IPS DF 19.7 (cell line): Measurements from ENCODE around the gene TXK.

Experiments
- DNase-seq: peaks from one replicate; pipeline ENCODE4 v3.0.0-alpha.2; 2013; ENCODE audit warnings: low read depth, low spot score

Gene TXK

GRCh38 chr4:48051078-48051477, 83.0 kb downstream of the TXK start:
- no peak for DNase-seq

DNA sequence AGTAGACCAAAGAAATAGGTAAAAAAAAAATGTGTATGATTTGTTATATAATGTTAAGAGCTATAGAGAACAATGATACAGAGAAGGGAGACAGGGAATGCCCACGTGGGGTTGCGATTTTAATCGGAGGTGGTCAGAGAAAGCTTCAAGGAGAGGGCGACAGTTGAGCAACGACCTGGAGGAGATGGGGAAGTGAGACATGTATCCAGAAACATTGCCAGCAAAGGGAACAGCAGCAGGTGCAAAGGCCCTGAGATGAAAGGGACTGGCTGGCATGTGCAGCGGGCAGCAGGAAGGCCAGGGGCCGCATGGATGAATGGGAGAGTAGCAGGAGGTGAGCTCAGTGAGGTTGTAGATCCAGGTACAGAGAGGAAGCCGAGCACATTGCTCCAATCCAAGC, 84.6 kb downstream of the TXK start:
- no peak for DNase-seq

DNA sequence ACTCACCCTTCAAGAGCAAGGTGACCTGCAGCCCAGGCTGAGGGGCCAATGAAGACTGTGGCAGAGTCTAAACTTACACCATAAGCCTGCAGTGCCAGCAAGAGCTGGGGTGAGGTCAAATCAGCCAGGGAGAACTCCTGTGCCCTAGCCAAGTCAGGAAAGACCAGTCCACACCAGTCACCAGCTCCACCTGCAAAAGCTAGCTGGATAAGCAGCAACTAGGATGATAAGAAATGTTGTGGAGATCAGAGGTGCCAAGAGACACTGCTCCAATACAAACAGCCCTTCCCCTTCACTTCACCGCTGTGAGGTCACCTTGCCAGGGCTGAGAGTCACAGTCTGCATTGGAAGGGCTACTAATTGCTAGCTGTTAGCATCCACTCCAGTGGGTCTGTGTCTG, 86.2 kb downstream of the TXK start:
- DNase-seq, result no peak

GRCh38 chr4:48047421-48047844, 86.6 kb downstream of the TXK start:
- DNase-seq, result no peak

- DNase-seq, result no peak
These were observed 88.0 kb downstream of the TXK start for GRCh38 chr4:48046059-48046458.

DNA sequence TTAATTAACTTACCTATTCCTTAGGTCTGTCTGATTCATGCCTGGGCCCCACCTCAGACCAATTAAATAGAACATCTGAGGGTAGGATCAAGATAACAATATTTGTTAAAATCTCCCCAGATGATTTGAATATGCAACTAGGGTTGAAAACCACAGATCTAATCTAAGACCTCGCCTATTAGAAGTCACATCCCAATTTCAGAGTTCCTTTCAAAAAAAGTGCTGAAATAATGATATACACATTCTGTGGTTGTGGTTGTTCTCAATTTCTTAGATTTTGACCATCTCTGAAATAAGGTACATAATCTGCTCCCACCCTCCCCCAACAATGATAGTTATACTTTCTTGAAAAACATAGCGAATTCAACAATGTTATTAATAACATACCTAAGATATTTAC, 89.8 kb downstream of the TXK start:
- DNase-seq, result no peak

GRCh38 chr4:48043504-48043903, 90.5 kb downstream of the TXK start:
- no peak for DNase-seq

DNA sequence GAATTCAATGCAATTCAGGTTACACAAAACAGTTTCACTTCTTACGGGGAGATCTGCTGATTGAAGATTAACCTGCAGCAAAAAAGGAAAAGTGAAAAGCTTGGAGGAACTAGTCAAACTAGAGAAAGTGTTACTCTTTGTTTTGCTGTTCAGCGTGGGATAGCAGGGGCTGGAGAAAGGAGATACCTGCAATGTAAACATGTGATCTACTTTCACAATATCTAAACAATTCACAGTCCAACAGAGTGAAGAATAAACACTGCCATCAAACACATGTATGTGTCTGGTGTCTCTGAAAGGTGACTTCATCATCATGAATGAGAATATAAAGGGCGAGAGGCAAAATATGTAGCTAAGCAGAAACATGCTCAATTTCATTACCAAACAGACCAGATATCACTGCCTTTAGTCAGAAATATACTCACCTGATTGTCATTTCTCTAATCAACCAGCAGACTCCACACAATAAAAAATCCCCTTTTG, 91.0 kb downstream of the TXK start:
- no peak for DNase-seq

DNA sequence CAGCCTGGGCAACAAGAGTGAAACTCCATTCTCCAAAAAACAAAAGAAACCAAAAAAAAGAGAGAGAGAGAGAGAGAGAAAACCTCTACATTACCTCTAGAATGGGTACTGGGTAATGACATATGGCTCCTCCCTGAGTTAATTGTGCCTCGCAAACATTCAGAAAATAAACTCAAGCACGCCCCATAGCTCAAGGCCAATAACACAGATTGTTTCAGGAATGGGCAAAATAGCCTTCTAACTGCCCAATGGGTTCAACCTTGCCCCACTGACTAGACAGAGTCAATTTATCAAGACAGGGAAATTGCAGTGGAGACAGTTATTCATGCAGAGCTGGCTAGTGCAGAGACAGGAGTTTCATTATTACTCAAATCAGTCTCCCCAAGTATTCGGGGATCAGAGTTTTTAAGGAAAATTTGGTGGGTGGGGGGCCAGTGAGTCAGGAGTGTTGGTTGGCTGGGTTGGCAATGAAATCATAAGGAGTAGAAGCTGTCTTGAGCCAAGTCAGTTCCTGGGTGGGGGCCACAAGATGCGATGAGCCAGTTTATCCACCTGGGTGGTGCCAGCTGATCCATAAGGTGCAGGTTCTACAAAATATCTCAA, 92.4 kb downstream of the TXK start:
- no peak for DNase-seq

DNA sequence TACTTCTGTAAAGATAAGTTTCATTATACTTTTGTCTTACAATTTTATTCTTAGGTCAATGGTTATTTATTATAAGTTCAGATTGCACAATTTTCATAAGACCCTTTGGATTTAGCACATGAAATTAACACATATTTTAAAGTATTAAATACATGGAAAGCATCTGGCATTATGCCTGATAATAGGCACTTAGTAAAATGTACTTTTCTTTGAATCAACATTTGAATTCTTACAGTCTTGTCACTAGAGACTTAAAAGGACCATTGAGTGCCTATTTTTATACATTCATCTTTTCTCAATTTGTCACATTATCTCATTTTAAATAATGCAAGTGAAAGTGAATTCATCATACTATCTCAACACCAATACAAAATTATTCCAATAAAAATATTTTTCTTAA, 94.5 kb downstream of the TXK start:
- DNase-seq, result no peak

GRCh38 chr4:48038666-48039065, 95.4 kb downstream of the TXK start:
- no peak for DNase-seq

GRCh38 chr4:48037117-48037462, 97.0 kb downstream of the TXK start:
- no peak for DNase-seq

- no peak for DNase-seq
These were observed 98.1 kb downstream of the TXK start for GRCh38 chr4:48035952-48036351.

GRCh38 chr4:48033825-48034413, 100.1 kb downstream of the TXK start:
- DNase-seq, result no peak

DNA sequence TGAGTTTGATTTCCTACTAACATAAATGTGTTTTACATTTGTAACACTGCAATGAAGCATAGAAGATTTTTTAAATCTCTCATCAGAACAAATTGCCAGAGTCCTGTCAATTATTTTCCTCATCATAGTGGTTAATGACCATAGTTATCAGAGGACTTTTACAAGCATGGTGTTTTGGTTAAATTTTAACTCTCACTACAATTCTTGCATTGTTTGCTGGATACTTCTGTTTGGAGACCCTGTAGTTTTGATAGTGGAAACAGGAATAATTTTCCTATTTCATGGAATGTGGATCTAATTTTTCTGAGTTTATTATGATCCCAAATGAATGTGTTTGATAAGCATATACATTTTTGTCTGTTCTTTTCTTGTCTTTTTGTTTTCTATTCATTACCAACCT, 100.6 kb downstream of the TXK start:
- DNase-seq, result no peak

- DNase-seq, result no peak
These were observed 101.3 kb downstream of the TXK start for GRCh38 chr4:48032721-48033120.

DNA sequence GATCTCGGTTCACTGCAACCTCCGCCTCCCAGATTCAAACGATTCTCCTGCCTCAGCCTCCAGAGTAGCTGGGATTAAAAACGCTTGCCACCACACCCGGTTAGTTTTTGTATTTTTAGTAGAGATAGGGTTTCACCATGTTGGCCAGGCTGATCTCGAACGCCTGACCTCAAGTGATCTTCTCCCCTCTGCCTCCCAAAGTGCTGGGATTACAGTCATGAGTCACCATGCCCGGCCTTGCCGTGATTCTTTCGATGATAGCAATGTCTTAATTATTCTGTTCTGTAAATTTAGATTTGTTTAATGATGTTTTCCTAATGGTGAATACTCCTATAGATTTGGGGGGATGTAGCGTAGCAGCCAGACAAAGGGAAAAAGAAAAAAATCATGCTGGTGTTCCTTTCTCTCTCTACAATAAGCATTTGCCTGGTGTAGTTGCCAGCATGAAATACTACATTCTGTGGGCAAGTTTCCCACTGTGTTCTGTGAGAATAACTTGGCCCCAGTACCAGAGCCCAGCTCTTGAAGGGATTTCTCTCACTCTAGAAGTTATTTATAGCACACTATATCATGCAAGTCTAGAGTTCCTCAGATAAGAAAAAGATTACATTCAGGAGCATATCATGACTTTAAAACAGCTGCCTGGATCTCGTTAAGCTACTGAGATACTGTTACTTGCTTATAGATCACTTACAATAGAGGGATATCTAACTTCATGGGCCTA, 102.1 kb downstream of the TXK start:
- no peak for DNase-seq

DNA sequence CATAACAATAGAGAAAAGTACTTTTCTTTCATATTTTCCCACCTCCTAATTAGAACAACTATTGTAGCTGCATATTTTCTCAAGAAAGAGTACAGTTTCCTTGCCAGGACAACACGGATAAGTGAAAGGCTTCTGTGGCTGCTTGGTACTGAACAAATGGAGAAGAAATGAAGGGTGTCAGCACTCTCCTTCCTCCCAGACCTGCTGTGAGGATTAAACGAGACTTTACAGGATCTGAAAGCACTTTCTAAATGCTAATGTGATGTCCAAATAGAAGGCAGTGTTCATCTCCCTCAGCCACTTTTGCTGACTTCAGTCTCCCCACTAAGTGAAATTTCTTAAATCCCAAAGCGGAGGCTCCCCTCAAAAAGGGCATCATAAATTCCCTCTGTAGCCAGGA, 103.6 kb downstream of the TXK start:
- DNase-seq, result no peak

GRCh38 chr4:48028696-48029095, 105.4 kb downstream of the TXK start:
- no peak for DNase-seq

- no peak for DNase-seq
These were observed 106.4 kb downstream of the TXK start for GRCh38 chr4:48027653-48028052.

DNA sequence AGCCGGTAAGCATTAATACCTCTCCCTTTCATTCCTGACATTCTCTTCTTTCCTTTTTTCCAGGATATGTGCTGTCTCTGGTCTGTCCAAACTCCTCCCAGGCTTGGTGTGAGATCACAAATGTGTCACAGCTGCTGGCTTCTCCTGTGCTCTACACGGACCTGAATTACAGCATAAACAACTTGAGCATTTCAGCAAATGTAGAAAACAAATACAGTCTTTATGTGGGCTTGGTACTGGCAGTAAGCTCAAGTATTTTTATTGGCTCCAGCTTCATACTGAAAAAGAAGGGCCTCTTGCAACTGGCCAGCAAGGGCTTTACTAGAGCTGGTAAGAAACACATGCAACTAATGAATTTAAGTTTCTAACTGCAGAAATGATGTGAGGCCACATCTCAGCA, 109.0 kb downstream of the TXK start:
- no peak for DNase-seq

DNA sequence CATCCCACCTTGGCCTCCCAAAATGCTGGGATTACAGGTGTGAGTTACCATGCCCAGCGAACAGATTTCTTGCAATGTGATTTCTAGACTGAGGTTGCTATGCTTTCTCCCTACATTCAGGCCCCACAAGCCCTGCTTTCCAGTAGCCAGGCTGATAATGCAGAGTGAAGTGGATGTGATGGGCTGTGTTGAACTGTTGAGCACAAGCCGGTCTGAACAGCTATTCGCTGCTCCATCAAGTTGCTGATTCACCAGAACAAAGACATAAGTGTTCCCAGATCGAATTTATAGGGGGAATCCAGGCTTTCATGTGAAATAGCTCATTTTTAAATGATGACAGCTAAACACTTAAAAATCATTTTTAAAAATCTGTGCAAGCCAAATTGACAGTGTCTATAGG, 109.5 kb downstream of the TXK start:
- DNase-seq, result no peak

- DNase-seq, result no peak
These were observed 111.8 kb downstream of the TXK start for GRCh38 chr4:48022192-48022799.
